Upper lobe of left lung (tissue), 6 donors: ENCODE data around the gene FYB1. TPM values are rescaled to one million over a fixed set of nuclear protein-coding genes. Genes with fewer than 3 reads are reported as not detected.

Source experiments
- ATAC-seq, 2 donors: fragments of 200-7000 bp; cut with Tn5 transposase; one replicate each; pipeline ENCODE4 v1.9.1; 2022; ENCODE audit warnings: mild to moderate bottlenecking in 2 of 2, moderate library complexity in 2 of 2; ENCODE audit not compliant: low FRiP score in 2 of 2
- DNase-seq, 2 donors: peaks; one replicate each; pipeline ENCODE4 v3.0.0-alpha.2; 2019 to 2020
- H3K27ac ChIP-seq, 4 donors: fragments of 200-600 bp; sonication (generic); one replicate each; pipeline ENCODE4 v1.5.1; 2016 to 2019
- H3K27me3 ChIP-seq, 4 donors: fragments of 200-600 bp; sonication (generic); one replicate each; pipeline ENCODE4 v1.5.1; 2017 to 2019
- H3K36me3 ChIP-seq, 4 donors: fragments of 200-600 bp; sonication (generic); one replicate each; pipeline ENCODE4 v1.5.1; 2016 to 2019
- H3K4me1 ChIP-seq, 4 donors: fragments of 200-600 bp; sonication (generic); one replicate each; pipeline ENCODE4 v1.5.1; 2018 to 2019
- H3K4me3 ChIP-seq, 4 donors: fragments of 200-600 bp; sonication (generic); one replicate each; pipeline ENCODE4 v1.5.1; 2017 to 2019; ENCODE audit warnings: mild to moderate bottlenecking in 2 of 4, moderate library complexity in 1 of 4
- H3K9me3 ChIP-seq, 4 donors: fragments of 200-600 bp; sonication (generic); one replicate each; pipeline ENCODE4 v1.5.1; 2018 to 2019
- EP300 ChIP-seq, 4 donors: sonication (generic); formaldehyde crosslinking; IDR thresholded peaks; one replicate each; pipeline ENCODE4 v1.5.1; 2017; ENCODE audit warnings: antibody characterized with exemption in 4 of 4, control low read depth in 2 of 4
- POLR2A ChIP-seq, 4 donors: fragments of 450-650 bp; IDR thresholded peaks; one replicate each; pipeline ENCODE4 v1.5.1; 2016 to 2017; ENCODE audit warnings: antibody characterized with exemption in 4 of 4, mild to moderate bottlenecking in 2 of 4
- POLR2AphosphoS5 ChIP-seq, 2 donors: sonication (generic); formaldehyde crosslinking; IDR thresholded peaks; one replicate each; pipeline ENCODE4 v1.5.1; 2017; ENCODE audit warnings: antibody characterized with exemption in 2 of 2
- WGBS, 2 donors: methylation state at CpG; one replicate each; pipeline ENCODE4 v1.1.5; 2017 to 2018; 5-methylcytosine and 5-hydroxymethylcytosine counted together
- total RNA-seq, 6 donors: library from RNA; depleted of rRNA in 4 of 6; stranded (reverse); fragments of >200 nt in 4 of 6; gene quantifications; one replicate each; pipeline versions ENCODE4 v1.1.0 to v1.2.1, GENCODE V29; 2016 to 2021
- TF ChIP-seq, protein P1 (sequence below), 6 experiments: fragments of 450-650 bp in 4 of 6; fragments of 200-600 bp in 2 of 6; sonication (generic) in 2 of 6; IDR thresholded peaks; one replicate each; pipeline ENCODE4 v1.5.1; 2016 to 2019; ENCODE audit warnings: antibody characterized with exemption in 6 of 6
- donor health status: DM: no; HTN: no; CAD: no; lungs with moderate emphysema.
- donor health status: DM: no; HTN: yes; CAD: no; lungs with severe emphysema.

Gene FYB1
- total RNA-seq, 6 donors from 2014 or later = 24.0 to 97.4 (median 42.5) TPM

- no peak overlapping the region for H3K4me3 ChIP-seq
- no peak overlapping the region for H3K27ac ChIP-seq
- ATAC-seq = no peak
- no peaks in the 10 kb centered on the region for H3K9me3 ChIP-seq
- H3K27me3 ChIP-seq = no peaks in the 10 kb centered on the region
- DNase-seq = no peak
- H3K36me3 ChIP-seq = no peaks in the 10 kb centered on the region
- TF ChIP-seq POLR2A (IDR thresholded peaks at IDR 0.05) (no peak), POLR2AphosphoS5 (IDR thresholded peaks at IDR 0.05) (no peak), EP300 (IDR thresholded peaks at IDR 0.05) (no peak)
- TF ChIP-seq, protein P1, sequence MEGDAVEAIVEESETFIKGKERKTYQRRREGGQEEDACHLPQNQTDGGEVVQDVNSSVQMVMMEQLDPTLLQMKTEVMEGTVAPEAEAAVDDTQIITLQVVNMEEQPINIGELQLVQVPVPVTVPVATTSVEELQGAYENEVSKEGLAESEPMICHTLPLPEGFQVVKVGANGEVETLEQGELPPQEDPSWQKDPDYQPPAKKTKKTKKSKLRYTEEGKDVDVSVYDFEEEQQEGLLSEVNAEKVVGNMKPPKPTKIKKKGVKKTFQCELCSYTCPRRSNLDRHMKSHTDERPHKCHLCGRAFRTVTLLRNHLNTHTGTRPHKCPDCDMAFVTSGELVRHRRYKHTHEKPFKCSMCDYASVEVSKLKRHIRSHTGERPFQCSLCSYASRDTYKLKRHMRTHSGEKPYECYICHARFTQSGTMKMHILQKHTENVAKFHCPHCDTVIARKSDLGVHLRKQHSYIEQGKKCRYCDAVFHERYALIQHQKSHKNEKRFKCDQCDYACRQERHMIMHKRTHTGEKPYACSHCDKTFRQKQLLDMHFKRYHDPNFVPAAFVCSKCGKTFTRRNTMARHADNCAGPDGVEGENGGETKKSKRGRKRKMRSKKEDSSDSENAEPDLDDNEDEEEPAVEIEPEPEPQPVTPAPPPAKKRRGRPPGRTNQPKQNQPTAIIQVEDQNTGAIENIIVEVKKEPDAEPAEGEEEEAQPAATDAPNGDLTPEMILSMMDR (IDR thresholded peaks at IDR 0.05) = no peak
- WGBS, 2 donors = 91 to 93% methylated on average over 4 of the region's 4 CpGs
- H3K4me1 ChIP-seq = peaks cover 0 to 5% (median 2%) of the 10 kb centered on the region in 4 donors
Observed at GRCh38 chr5:39102684-39103155, 116.6 kb downstream of the FYB1 start.

- H3K27me3 ChIP-seq = no peaks in the 10 kb centered on the region
- no peak overlapping the region for H3K4me3 ChIP-seq
- no peaks in the 10 kb centered on the region for H3K9me3 ChIP-seq
- no peaks in the 10 kb centered on the region for H3K36me3 ChIP-seq
- ATAC-seq (peak in 1 of 2 donors; percentile 30), DNase-seq (no peak)
- WGBS, 2 donors = 33 to 54% methylated on average over 7 of the region's 7 CpGs
- H3K4me1 ChIP-seq = peaks cover 0 to 5% (median 2%) of the 10 kb centered on the region in 4 donors
- peak in 1 of 2 donors; percentile 29 for TF ChIP-seq POLR2AphosphoS5 (IDR thresholded peaks at IDR 0.05)
- TF ChIP-seq, protein P1 (IDR thresholded peaks at IDR 0.05) = peak in 1 of 6 experiments; percentile 4
- no peak for TF ChIP-seq EP300 (IDR thresholded peaks at IDR 0.05)
- no peak for TF ChIP-seq POLR2A (IDR thresholded peaks at IDR 0.05)
- peak overlapping the region in 2 of 4 donors; percentile 20 to 26 for H3K27ac ChIP-seq
Observed at GRCh38 chr5:39100851-39101396, 118.4 kb downstream of the FYB1 start.

GRCh38 chr5:39100301-39100850 lies 119.0 kb downstream of the FYB1 start:
- Histone ChIP-seq H3K4me3 (no peak overlapping the region), H3K4me1 (peaks cover 0 to 5% (median 2%) of the 10 kb centered on the region in 4 donors), H3K27ac (peak overlapping the region in 1 of 4 donors; percentile 5), H3K27me3 (no peaks in the 10 kb centered on the region), H3K9me3 (no peaks in the 10 kb centered on the region), H3K36me3 (no peaks in the 10 kb centered on the region)
- ATAC-seq (no peak), DNase-seq (no peak)
- 82 to 84% methylated on average over 6 of the region's 6 CpGs for WGBS, 2 donors
- no peak for TF ChIP-seq POLR2AphosphoS5 (IDR thresholded peaks at IDR 0.05)
- no peak for TF ChIP-seq EP300 (IDR thresholded peaks at IDR 0.05)
- TF ChIP-seq, protein P1 (IDR thresholded peaks at IDR 0.05) = no peak

GRCh38 chr5:39099831-39100230 lies 119.5 kb downstream of the FYB1 start:
- ATAC-seq = no peak
- Histone ChIP-seq H3K4me1 (peaks cover 0 to 5% (median 2%) of the 10 kb centered on the region in 4 donors), H3K27me3 (no peaks in the 10 kb centered on the region), H3K4me3 (no peak overlapping the region), H3K27ac (peak overlapping the region in 1 of 4 donors; percentile 5), H3K9me3 (no peaks in the 10 kb centered on the region), H3K36me3 (no peaks in the 10 kb centered on the region)
- no peak for TF ChIP-seq EP300 (IDR thresholded peaks at IDR 0.05)
- TF ChIP-seq POLR2AphosphoS5 (IDR thresholded peaks at IDR 0.05) = no peak
- TF ChIP-seq, protein P1 (IDR thresholded peaks at IDR 0.05) = no peak
- no peak for TF ChIP-seq POLR2A (IDR thresholded peaks at IDR 0.05)
- no peak for DNase-seq

GRCh38 chr5:39093352-39093751 lies 126.0 kb downstream of the FYB1 start:
- WGBS, 2 donors = 70 to 76% methylated on average over 1 of the region's 1 CpG
- no peak overlapping the region for H3K4me3 ChIP-seq
- H3K36me3 ChIP-seq = no peaks in the 10 kb centered on the region
- no peaks in the 10 kb centered on the region for H3K9me3 ChIP-seq
- DNase-seq (no peak), ATAC-seq (no peak)
- TF ChIP-seq POLR2A (IDR thresholded peaks at IDR 0.05) (no peak), EP300 (IDR thresholded peaks at IDR 0.05) (no peak), POLR2AphosphoS5 (IDR thresholded peaks at IDR 0.05) (no peak)
- TF ChIP-seq, protein P1 (IDR thresholded peaks at IDR 0.05) = no peak
- no peaks in the 10 kb centered on the region for H3K4me1 ChIP-seq
- no peak overlapping the region for H3K27ac ChIP-seq
- no peaks in the 10 kb centered on the region for H3K27me3 ChIP-seq
